ENCODE measurements around the gene RBM47. TPM values are rescaled to one million over a fixed set of nuclear protein-coding genes. Genes with fewer than 3 reads are reported as not detected.

The RBM47 gene
- total and polyA plus RNA-seq, 2 donors (not counting 1 experiment from before 2014, with no cell fraction given) = 5.6 to 12.9 TPM

DNA sequence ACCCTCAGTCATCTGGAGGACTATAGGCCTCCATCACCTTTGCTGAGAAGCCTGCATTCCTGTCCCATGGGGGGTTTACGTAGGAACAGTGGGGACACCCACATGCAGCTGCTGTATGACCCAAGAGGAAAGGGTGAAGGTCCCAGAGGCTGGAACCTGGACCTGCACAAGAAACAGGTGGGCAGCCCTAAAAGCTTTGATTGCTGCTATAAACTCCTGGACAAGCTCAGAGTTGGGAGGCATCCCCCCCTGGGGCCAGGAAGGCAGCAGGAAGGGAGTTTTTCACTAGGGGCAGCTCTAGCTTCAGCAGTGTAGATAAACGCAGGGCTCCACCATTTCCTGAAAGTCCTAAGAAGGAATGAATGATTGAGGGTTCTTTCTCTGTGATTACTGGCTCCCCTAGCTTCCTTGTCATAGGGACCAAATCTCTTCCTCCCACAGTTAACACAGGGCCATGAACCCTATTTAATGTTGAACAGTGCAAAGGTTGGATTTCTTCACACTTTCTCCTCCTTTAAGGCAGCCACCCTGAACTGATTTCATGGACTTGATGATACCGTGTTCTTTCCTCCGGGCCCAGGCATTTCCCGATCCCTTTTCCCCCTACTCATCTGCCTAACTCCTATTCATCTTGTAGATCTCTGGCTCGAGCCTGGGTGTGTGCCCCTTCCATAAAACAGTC lies 210.3 kb downstream of the RBM47 start:
- no peak overlapping the region for H3K9ac ChIP-seq (ENCODE audit: low read length)
- TF ChIP-seq, protein P1, sequence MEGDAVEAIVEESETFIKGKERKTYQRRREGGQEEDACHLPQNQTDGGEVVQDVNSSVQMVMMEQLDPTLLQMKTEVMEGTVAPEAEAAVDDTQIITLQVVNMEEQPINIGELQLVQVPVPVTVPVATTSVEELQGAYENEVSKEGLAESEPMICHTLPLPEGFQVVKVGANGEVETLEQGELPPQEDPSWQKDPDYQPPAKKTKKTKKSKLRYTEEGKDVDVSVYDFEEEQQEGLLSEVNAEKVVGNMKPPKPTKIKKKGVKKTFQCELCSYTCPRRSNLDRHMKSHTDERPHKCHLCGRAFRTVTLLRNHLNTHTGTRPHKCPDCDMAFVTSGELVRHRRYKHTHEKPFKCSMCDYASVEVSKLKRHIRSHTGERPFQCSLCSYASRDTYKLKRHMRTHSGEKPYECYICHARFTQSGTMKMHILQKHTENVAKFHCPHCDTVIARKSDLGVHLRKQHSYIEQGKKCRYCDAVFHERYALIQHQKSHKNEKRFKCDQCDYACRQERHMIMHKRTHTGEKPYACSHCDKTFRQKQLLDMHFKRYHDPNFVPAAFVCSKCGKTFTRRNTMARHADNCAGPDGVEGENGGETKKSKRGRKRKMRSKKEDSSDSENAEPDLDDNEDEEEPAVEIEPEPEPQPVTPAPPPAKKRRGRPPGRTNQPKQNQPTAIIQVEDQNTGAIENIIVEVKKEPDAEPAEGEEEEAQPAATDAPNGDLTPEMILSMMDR (IDR thresholded peaks at IDR 0.05) = no peak
- TF ChIP-seq EZH2 (IDR thresholded peaks at IDR 0.05; ENCODE audit: borderline replicate concordance, insufficient read depth, low read depth, low read length, poor library complexity, severe bottlenecking) = no peak
- peaks cover 4% of the 10 kb centered on the region for H3K9me3 Mint-ChIP-seq (ENCODE audit: insufficient read depth)
- no peaks in the 10 kb centered on the region for H4K20me1 ChIP-seq (ENCODE audit: control insufficient read depth, insufficient read depth, low read length, poor library complexity, severe bottlenecking)
- H3K4me1 ChIP-seq (ENCODE audit: control insufficient read depth in 2 of 2, insufficient read depth in 2 of 2, low read length in 2 of 2) = no peaks in the 10 kb centered on the region
- 100% methylated on average over 3 of the region's 6 CpGs for WGBS (ENCODE audit: insufficient coverage)
- ChIA-PET POLR2A (no interaction called here), CTCF (no interaction called here)
- H3K27ac Mint-ChIP-seq = no peak overlapping the region
- H3K79me2 ChIP-seq (ENCODE audit: control insufficient read depth, insufficient read depth, low read length) = no peaks in the 10 kb centered on the region
- H3K27ac ChIP-seq (ENCODE audit: low read length in 2 of 2) = no peak overlapping the region
- no peak overlapping the region for H2AFZ ChIP-seq (ENCODE audit: insufficient read depth, low read depth, low read length, poor library complexity, severe bottlenecking)
- H3K4me3 Mint-ChIP-seq = no peak overlapping the region
- DNase-seq (no peak), ATAC-seq (ENCODE audit: low read depth) (no peak)
- H3K4me1 Mint-ChIP-seq = no peaks in the 10 kb centered on the region
- H3K27me3 Mint-ChIP-seq = peaks cover 4% of the 10 kb centered on the region
- no peak overlapping the region for H3K4me3 ChIP-seq (ENCODE audit: control extremely low read depth in 1 of 5, extremely low read depth in 1 of 5, insufficient read depth in 1 of 5, low read depth in 2 of 5, low read length in 4 of 5)
- no peak overlapping the region for H3K4me2 ChIP-seq (replicated peaks; ENCODE audit: low read depth, low read length, poor library complexity, severe bottlenecking)
- H3K27me3 ChIP-seq (replicated peaks in 1 of 4; ENCODE audit: control extremely low read depth in 1 of 4, control insufficient read depth in 3 of 4, insufficient read depth in 4 of 4, low read length in 3 of 4) = no peaks in the 10 kb centered on the region
- intact Hi-C loops (cut with micrococcal nuclease) = no loop called here
- no peaks in the 10 kb centered on the region for H3K36me3 ChIP-seq (replicated peaks in 1 of 2; ENCODE audit: control extremely low read depth in 1 of 2, control insufficient read depth in 1 of 2, extremely low read depth in 1 of 2, insufficient read depth in 2 of 2, low read length in 1 of 2)
- peaks cover 0 to 7% (median 0%) of the 10 kb centered on the region in 3 donors for H3K9me3 ChIP-seq (ENCODE audit: control extremely low read depth in 1 of 3, control insufficient read depth in 2 of 3, insufficient read depth in 1 of 3, low read length in 2 of 3)

DNA sequence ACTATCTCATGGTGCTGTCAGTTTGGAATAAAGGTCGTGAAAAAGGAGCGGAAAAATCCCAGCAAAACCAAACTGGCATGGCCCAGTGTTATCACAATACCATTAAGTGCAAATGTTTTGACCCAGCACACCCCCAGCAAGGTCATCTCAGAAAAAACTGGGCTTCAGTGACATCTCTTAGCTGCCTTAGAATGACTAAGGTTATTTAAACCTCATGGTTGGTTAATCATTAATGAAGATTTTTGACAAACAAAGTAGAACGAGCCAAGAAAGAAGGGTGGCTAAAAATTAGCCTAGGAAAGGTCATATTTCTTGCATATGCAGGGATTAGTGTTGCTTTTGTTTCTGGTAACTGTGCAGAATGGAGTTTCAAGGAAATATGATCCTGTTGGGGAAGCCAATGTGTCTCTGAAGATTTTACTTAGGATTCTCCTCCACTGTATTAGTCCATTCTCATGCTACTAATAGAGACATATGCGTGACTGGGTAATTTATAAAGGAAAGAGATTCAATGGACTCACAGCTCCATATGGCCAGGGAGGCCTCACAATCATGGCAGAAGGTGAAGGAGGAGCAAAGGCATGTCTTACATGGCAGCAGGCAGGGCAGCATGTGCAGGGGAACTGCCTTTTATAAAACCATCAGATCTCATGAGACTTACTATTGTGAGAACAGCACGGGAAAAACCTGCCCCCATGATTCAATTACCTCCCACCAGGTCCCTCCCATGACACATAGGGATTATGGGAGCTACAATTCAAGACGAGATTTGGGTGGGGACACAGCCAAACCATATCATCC lies 211.0 kb downstream of the RBM47 start:
- H2AFZ ChIP-seq (ENCODE audit: insufficient read depth, low read depth, low read length, poor library complexity, severe bottlenecking) = no peak overlapping the region
- no peaks in the 10 kb centered on the region for H3K36me3 ChIP-seq (replicated peaks in 1 of 2; ENCODE audit: control extremely low read depth in 1 of 2, control insufficient read depth in 1 of 2, extremely low read depth in 1 of 2, insufficient read depth in 2 of 2, low read length in 1 of 2)
- no peak overlapping the region for H3K27ac ChIP-seq (ENCODE audit: low read length in 2 of 2)
- H3K4me1 ChIP-seq (ENCODE audit: control insufficient read depth in 2 of 2, insufficient read depth in 2 of 2, low read length in 2 of 2) = no peaks in the 10 kb centered on the region
- CTCF ChIA-PET = no interaction called here
- peaks cover 0 to 7% (median 0%) of the 10 kb centered on the region in 3 donors for H3K9me3 ChIP-seq (ENCODE audit: control extremely low read depth in 1 of 3, control insufficient read depth in 2 of 3, insufficient read depth in 1 of 3, low read length in 2 of 3)
- no peaks in the 10 kb centered on the region for H3K27me3 ChIP-seq (replicated peaks in 1 of 4; ENCODE audit: control extremely low read depth in 1 of 4, control insufficient read depth in 3 of 4, insufficient read depth in 4 of 4, low read length in 3 of 4)
- Mint-ChIP-seq H3K4me3 (no peak overlapping the region), H3K9me3 (ENCODE audit: insufficient read depth) (peaks cover 4% of the 10 kb centered on the region), H3K4me1 (no peaks in the 10 kb centered on the region), H3K27me3 (peaks cover 8% of the 10 kb centered on the region), H3K27ac (no peak overlapping the region)
- DNase-seq = no peak
- H3K9ac ChIP-seq (ENCODE audit: low read length) = no peak overlapping the region
- POLR2A ChIA-PET = no interaction called here
- H3K4me2 ChIP-seq (replicated peaks; ENCODE audit: low read depth, low read length, poor library complexity, severe bottlenecking) = no peak overlapping the region
- intact Hi-C loops (cut with micrococcal nuclease) = no loop called here
- H4K20me1 ChIP-seq (ENCODE audit: control insufficient read depth, insufficient read depth, low read length, poor library complexity, severe bottlenecking) = no peaks in the 10 kb centered on the region
- ATAC-seq (ENCODE audit: low read depth) = no peak
- TF ChIP-seq, protein P1 (IDR thresholded peaks at IDR 0.05) = no peak
- TF ChIP-seq EZH2 (IDR thresholded peaks at IDR 0.05; ENCODE audit: borderline replicate concordance, insufficient read depth, low read depth, low read length, poor library complexity, severe bottlenecking) = no peak
- WGBS (ENCODE audit: insufficient coverage) = no CpG with 5 or more reads among the region's 6 CpGs
- no peak overlapping the region for H3K4me3 ChIP-seq (ENCODE audit: control extremely low read depth in 1 of 5, extremely low read depth in 1 of 5, insufficient read depth in 1 of 5, low read depth in 2 of 5, low read length in 4 of 5)
- no peaks in the 10 kb centered on the region for H3K79me2 ChIP-seq (ENCODE audit: control insufficient read depth, insufficient read depth, low read length)

Data from B cell (primary cell).